ENCODE measurements around the gene ZNF331.

- TF ChIP-seq CTCF (IDR thresholded peaks at IDR 0.05) = no peak
- TF ChIP-seq POLR2A (IDR thresholded peaks at IDR 0.05) = no peak
These were observed 45.2 kb downstream of the ZNF331 start for GRCh38 chr19:53583181-53583580.

Measured in lower leg skin (tissue), 3 donors.